Measurements from ENCODE around the gene KCNC1. TPM values are rescaled to one million over a fixed set of nuclear protein-coding genes. Genes with fewer than 3 reads are reported as not detected.

Gene KCNC1
- total RNA-seq, result not detected

- no peak for DNase-seq
- H3K27me3 Mint-ChIP-seq, result peaks cover 55% of the 10 kb centered on the region
Observed at GRCh38 chr11:17734418-17734911, at the start of gene KCNC1. KCNC1 (plus strand) TSS chr11:17734781; CDS start chr11:17736003, 1,222 bp downstream.

GRCh38 chr11:17686231-17686980 lies 48.2 kb upstream of the KCNC1 start:
- Mint-ChIP-seq H3K36me3 (no peaks in the 10 kb centered on the region), H3K4me1 (no peaks in the 10 kb centered on the region), H3K4me3 (no peak overlapping the region), H3K27me3 (peaks cover 30% of the 10 kb centered on the region), H3K9me3 (ENCODE audit: low read depth) (no peaks in the 10 kb centered on the region), H3K27ac (no peak overlapping the region)
- CTCF ChIA-PET, result no interaction called here
- no peak for ATAC-seq
- DNase-seq, result no peak

More at GRCh38 chr11:17734418-17734911, at the start of gene KCNC1:
- Mint-ChIP-seq H3K36me3 (no peaks in the 10 kb centered on the region), H3K9me3 (ENCODE audit: low read depth) (no peaks in the 10 kb centered on the region), H3K4me1 (peaks cover 6% of the 10 kb centered on the region), H3K4me3 (no peak within 1 kb of the TSS), H3K27ac (no peak within 1 kb of the TSS)
- ATAC-seq, result no peak
- CTCF ChIA-PET, result interaction anchor here (1.3 to 6.5 kb wide), 2 partner anchors 245 to 252 kb away, joined by 5 to 111 read pairs; no protein-coding TSS in a partner anchor

GRCh38 chr11:17687946-17688670 lies 46.5 kb upstream of the KCNC1 start:
- H3K4me1 Mint-ChIP-seq, result no peaks in the 10 kb centered on the region
- DNase-seq (no peak), ATAC-seq (no peak)
- H3K4me3 Mint-ChIP-seq, result no peak overlapping the region
- H3K36me3 Mint-ChIP-seq, result no peaks in the 10 kb centered on the region
- no peaks in the 10 kb centered on the region for H3K9me3 Mint-ChIP-seq (ENCODE audit: low read depth)
- no peak overlapping the region for H3K27ac Mint-ChIP-seq
- CTCF ChIA-PET, result no interaction called here
- peaks cover 40% of the 10 kb centered on the region for H3K27me3 Mint-ChIP-seq

- H3K27ac Mint-ChIP-seq, result no peak overlapping the region
- ATAC-seq, result no peak
- CTCF ChIA-PET, result no interaction called here
Observed at GRCh38 chr11:17691550-17691949, 43.0 kb upstream of the KCNC1 start.

GRCh38 chr11:17691976-17692375 lies 42.6 kb upstream of the KCNC1 start:
- H3K4me3 Mint-ChIP-seq, result no peak overlapping the region
- H3K36me3 Mint-ChIP-seq, result no peaks in the 10 kb centered on the region

More at GRCh38 chr11:17691550-17691949, 43.0 kb upstream of the KCNC1 start:
- no peaks in the 10 kb centered on the region for H3K9me3 Mint-ChIP-seq (ENCODE audit: low read depth)
- H3K4me3 Mint-ChIP-seq, result no peak overlapping the region
- peaks cover 53% of the 10 kb centered on the region for H3K27me3 Mint-ChIP-seq
- H3K4me1 Mint-ChIP-seq, result no peaks in the 10 kb centered on the region
- H3K36me3 Mint-ChIP-seq, result no peaks in the 10 kb centered on the region
- no peak for DNase-seq

GRCh38 chr11:17692931-17693330 lies 41.6 kb upstream of the KCNC1 start:
- H3K36me3 Mint-ChIP-seq, result no peaks in the 10 kb centered on the region
- H3K27ac Mint-ChIP-seq, result no peak overlapping the region
- no peak overlapping the region for H3K4me3 Mint-ChIP-seq
- DNase-seq (no peak), ATAC-seq (no peak)
- no peaks in the 10 kb centered on the region for H3K4me1 Mint-ChIP-seq
- H3K9me3 Mint-ChIP-seq (ENCODE audit: low read depth), result no peaks in the 10 kb centered on the region
- CTCF ChIA-PET, result no interaction called here
- H3K27me3 Mint-ChIP-seq, result peaks cover 61% of the 10 kb centered on the region

More at GRCh38 chr11:17691976-17692375, 42.6 kb upstream of the KCNC1 start:
- no peak for DNase-seq
- H3K27me3 Mint-ChIP-seq, result peaks cover 53% of the 10 kb centered on the region
- CTCF ChIA-PET, result no interaction called here
- H3K27ac Mint-ChIP-seq, result no peak overlapping the region
- no peaks in the 10 kb centered on the region for H3K4me1 Mint-ChIP-seq
- no peaks in the 10 kb centered on the region for H3K9me3 Mint-ChIP-seq (ENCODE audit: low read depth)
- no peak for ATAC-seq

- peaks cover 67% of the 10 kb centered on the region for H3K27me3 Mint-ChIP-seq
- CTCF ChIA-PET, result no interaction called here
- H3K27ac Mint-ChIP-seq, result no peak overlapping the region
- H3K9me3 Mint-ChIP-seq (ENCODE audit: low read depth), result no peaks in the 10 kb centered on the region
- H3K36me3 Mint-ChIP-seq, result no peaks in the 10 kb centered on the region
- ATAC-seq (no peak), DNase-seq (no peak)
- H3K4me1 Mint-ChIP-seq, result no peaks in the 10 kb centered on the region
- H3K4me3 Mint-ChIP-seq, result no peak overlapping the region
Observed at GRCh38 chr11:17693531-17693930, 41.0 kb upstream of the KCNC1 start.

- Mint-ChIP-seq H3K4me3 (no peak overlapping the region), H3K27ac (no peak overlapping the region), H3K9me3 (ENCODE audit: low read depth) (no peaks in the 10 kb centered on the region), H3K36me3 (no peaks in the 10 kb centered on the region), H3K27me3 (peaks cover 67% of the 10 kb centered on the region), H3K4me1 (no peaks in the 10 kb centered on the region)
- DNase-seq (no peak), ATAC-seq (no peak)
- CTCF ChIA-PET, result no interaction called here
Observed at GRCh38 chr11:17694494-17695110, 40.0 kb upstream of the KCNC1 start.

GRCh38 chr11:17695454-17696441 lies 38.8 kb upstream of the KCNC1 start:
- H3K36me3 Mint-ChIP-seq, result no peaks in the 10 kb centered on the region
- CTCF ChIA-PET, result no interaction called here
- H3K27me3 Mint-ChIP-seq, result peaks cover 67% of the 10 kb centered on the region
- H3K4me3 Mint-ChIP-seq, result no peak overlapping the region
- DNase-seq (no peak), ATAC-seq (no peak)
- no peak overlapping the region for H3K27ac Mint-ChIP-seq
- H3K9me3 Mint-ChIP-seq (ENCODE audit: low read depth), result no peaks in the 10 kb centered on the region
- no peaks in the 10 kb centered on the region for H3K4me1 Mint-ChIP-seq

GRCh38 chr11:17696741-17697140 lies 37.8 kb upstream of the KCNC1 start:
- CTCF ChIA-PET, result no interaction called here
- Mint-ChIP-seq H3K4me3 (no peak overlapping the region), H3K27ac (no peak overlapping the region), H3K9me3 (ENCODE audit: low read depth) (no peaks in the 10 kb centered on the region), H3K4me1 (no peaks in the 10 kb centered on the region), H3K27me3 (peaks cover 60% of the 10 kb centered on the region), H3K36me3 (no peaks in the 10 kb centered on the region)
- DNase-seq (no peak), ATAC-seq (no peak)

- no peaks in the 10 kb centered on the region for H3K36me3 Mint-ChIP-seq
- ATAC-seq, result no peak
- DNase-seq, result no peak
- H3K27ac Mint-ChIP-seq, result no peak overlapping the region
- H3K4me3 Mint-ChIP-seq, result no peak overlapping the region
- H3K27me3 Mint-ChIP-seq, result peaks cover 54% of the 10 kb centered on the region
- CTCF ChIA-PET, result no interaction called here
- no peaks in the 10 kb centered on the region for H3K4me1 Mint-ChIP-seq
- no peaks in the 10 kb centered on the region for H3K9me3 Mint-ChIP-seq (ENCODE audit: low read depth)
Observed at GRCh38 chr11:17697175-17697949, 37.2 kb upstream of the KCNC1 start.

All from activated CD8-positive, alpha-beta memory T cell treated with anti-CD3 and anti-CD28 coated beads, Interleukin-2, amount 10 ng/mL, durations not matched to agents 7 days and 5 days (primary cell).